Activated gamma-delta T cell treated with anti-CD3 and anti-CD28 coated beads, Interleukin-2, amount 50 U/mL, for 16 hours (primary cell): ENCODE data around the gene EFCAB11.

Experiments used
- DNase-seq: peaks from one replicate; pipeline ENCODE4 v3.0.0-alpha.2; 2020; ENCODE audit warnings: low read depth

EFCAB11 gene

GRCh38 chr14:89954070-89955021, at the start of gene EFCAB11:
EFCAB11 (minus strand) TSS chr14:89954730; CDS start chr14:89954660, 70 bp downstream.
- DNase-seq: peak; percentile 93

DNA sequence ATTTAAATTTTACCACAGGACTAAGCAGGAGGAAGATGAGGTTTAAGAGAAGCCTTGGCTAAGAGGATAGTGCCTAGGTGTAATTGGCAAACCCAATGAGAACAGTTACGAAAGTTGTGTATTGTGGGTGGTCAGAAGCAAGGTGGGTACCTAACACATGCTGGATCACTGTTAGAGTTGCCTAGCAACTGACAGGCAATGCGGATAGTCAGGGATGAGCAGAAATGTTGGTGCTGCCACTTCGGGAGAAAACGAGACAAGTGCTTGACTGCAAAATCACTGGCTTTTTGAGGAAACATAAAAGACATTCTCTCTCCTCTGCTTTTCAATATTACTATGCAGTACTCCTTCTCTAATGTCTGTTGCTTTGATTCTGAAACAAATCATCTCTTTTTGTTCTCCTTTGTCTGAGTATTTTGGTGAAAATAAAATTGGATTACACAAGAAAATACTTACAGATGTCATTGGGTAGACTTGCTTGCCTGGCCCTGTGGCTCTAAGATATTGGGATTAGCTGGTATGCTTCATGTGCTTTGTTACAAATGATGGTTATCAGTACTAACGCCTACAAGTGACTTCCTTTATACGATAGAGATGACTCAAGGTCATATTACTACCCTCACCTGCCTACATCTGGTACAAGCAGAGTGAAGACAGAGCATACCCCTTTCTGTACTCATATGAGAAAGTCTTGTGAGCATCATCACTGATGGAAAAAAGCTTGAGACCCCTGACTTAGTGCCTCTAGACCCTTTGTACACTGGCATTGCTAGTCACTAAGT, 49.2 kb upstream of the EFCAB11 start:
- no peak for DNase-seq

GRCh38 chr14:90000935-90001334, 46.4 kb upstream of the EFCAB11 start:
- DNase-seq: no peak

DNA sequence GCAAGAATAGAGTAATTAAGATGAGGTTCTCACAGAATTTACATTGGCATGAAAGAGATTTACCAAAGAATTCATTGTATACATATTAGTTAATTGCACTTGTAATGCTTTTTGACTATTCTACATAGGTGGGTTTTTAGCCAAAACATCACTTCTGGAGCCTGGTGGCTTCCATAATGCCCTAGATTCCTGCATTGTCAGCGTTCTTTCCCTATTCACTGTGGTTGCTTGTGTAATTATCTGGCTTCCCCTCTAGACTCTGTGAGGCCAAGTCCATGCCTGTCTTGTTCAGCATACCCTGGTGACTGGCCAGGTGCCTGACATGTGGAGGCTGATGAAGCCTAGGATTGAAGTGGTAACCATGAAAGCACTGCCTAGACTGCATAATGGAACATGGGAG, 42.4 kb upstream of the EFCAB11 start:
- DNase-seq: no peak

DNA sequence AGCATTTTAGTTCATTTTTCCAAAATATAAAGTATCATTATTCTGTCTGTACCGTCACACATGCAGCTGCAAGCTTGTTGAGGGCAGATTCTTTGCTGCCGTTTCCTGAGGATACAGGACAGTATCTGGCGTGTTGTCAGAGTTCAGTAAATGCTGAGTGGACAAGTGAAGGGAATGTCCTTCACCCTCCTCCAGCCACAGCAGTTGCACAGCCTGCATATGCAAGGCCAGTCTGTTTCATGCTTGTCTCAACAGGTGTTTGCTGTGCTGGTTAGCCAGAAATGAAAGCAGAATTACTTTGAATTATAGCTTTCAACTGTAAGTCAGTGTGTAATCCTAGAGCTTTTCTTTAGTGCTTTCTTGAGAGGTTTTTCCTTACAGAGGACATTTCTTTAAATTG, 37.7 kb upstream of the EFCAB11 start:
- no peak for DNase-seq

DNA sequence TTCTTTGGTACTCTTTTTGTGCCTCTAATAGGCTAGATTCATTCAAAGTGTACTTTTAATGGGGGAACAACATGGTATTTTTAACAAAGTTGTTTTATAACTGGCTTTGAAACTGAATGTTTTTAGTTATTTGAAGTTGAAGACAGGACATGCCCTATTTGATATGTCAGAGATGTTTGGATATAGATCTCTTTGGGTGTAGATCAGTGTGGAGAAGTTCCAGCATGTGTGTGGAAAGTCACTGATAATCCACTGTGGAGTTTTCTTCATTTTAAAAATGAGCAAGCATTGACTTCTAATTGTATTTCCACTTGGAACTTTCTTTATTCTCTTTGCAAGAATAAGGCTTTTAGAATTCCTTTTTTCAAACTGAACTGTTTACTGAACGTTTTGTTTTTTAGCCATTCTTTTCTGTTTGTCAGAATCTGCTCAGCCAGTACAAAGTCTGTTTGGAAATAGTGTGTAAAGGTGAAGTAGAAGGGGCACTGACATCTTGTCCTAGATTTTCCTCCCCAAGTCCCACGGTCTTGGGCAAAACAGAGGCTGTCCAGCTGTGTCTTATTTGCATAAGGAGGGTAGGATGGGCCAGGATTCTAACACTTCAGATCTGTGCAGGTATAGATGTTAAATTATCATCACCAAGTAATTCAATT, 36.2 kb upstream of the EFCAB11 start:
- no peak for DNase-seq

DNA sequence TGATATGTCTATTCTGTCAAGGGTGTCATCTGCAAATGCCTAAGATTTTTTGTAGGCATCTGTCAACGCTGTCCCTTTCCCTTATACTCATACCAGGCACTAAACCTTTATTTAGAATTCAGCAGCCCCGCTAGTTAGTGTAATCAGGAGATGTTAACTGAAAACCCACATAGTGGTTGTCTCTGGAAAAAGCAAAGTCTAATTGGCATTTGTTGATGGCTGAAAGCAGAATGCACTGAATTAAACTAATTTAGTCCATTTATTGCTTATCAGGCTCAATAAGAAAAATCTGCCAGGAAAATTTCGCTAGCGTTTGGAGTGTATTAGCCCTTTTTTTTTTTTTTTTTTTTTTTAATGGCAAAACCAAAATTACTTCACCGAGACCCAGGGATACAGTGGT, 35.7 kb upstream of the EFCAB11 start:
- no peak for DNase-seq

GRCh38 chr14:89988787-89989186, 34.3 kb upstream of the EFCAB11 start:
- no peak for DNase-seq

- DNase-seq: no peak
Measured at GRCh38 chr14:89987161-89987475, 32.6 kb upstream of the EFCAB11 start.

- no peak for DNase-seq
Measured at GRCh38 chr14:89986462-89987160, 32.1 kb upstream of the EFCAB11 start.

DNA sequence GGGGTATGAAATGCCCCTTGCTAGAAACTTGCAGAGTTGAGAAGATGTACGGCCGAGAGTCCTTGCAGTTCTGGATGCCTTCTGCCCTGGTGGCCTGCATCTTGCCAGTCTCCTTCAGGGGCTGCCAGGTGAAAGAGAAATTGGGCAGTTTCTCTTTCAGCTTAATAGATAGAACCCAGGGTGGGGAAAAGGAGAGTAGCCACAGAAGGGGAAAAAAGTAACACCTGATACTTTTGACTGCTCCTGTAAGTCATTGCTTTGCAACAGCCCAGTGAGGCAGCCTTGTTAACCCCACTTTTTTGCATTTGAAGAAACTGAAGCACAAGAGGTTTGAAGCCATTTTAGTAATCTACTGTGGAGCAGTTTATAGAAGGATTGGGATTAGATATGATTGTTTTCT, 28.8 kb upstream of the EFCAB11 start:
- no peak for DNase-seq

GRCh38 chr14:89978656-89979055, 24.1 kb upstream of the EFCAB11 start:
- no peak for DNase-seq

DNA sequence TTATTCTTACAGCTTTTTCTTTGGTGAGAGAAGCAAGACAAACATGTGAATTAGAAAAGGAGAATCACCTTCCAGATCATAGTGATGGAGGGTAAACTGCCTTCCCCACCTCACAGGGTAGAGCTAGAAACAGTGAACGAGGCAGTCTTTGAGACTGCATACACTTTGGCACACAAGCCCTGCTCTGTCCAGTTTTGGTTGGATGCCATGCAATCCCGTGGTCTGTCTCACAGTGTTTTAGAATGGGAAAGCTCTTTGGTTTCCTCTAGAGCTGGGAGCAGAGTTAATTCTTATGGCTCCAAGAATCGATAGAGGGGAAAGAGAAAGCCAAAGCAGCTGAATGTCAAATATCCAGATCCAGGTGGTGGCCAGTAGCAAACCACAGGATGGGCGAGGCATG, 23.1 kb upstream of the EFCAB11 start:
- no peak for DNase-seq

- no peak for DNase-seq
Measured at GRCh38 chr14:89973234-89973823, 18.8 kb upstream of the EFCAB11 start.

DNA sequence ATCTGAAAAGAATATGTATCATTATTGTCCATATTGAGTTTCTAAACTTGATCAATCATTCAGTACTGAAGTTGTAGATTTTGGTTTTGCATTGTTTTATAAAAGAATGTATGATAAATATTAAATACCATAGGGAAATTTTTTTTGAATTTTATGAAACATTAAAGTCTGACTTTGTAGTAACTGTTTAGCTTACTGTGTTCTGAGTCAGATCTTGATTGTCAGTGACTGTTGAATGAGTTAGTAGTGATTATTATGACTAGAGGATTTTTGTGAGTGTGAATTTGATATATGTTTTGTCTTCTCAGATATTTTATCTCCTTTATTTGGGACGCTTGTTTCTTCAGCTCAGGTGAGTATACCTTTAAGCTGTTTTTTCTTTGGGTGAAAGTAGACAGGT, 11.3 kb upstream of the EFCAB11 start:
- DNase-seq: no peak

DNA sequence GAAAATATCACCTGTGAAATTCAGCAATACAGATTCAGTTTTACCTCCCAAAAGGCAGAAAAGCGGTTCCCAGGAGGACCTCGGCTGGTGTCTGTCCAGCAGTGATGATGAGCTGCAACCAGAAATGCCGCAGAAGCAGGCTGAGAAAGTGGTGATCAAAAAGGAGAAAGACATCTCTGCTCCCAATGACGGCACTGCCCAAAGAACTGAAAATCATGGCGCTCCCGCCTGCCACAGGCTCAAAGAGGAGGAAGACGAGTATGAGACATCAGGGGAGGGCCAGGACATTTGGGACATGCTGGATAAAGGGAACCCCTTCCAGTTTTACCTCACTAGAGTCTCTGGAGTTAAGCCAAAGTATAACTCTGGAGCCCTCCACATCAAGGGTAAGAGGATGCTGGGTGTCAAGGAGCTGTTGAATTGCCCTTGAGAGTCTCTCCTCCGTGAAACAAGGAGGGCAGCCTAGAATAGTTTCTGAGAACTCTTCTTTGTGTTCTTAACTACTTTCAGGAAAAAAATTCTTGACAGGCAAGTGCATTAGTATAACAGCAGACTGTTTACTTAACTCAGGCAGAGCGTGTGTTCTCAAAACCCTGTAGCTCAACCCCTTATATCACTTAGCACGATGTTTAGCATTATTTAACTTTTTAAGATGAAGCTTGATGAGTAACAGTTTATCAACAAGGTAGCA, 8.9 kb upstream of the EFCAB11 start:
- DNase-seq: no peak

- no peak for DNase-seq
Measured at GRCh38 chr14:89960914-89961313, 6.4 kb upstream of the EFCAB11 start.

- DNase-seq: no peak
Measured at GRCh38 chr14:89959853-89960445, 5.4 kb upstream of the EFCAB11 start.

GRCh38 chr14:89958966-89959365, 4.4 kb upstream of the EFCAB11 start:
- no peak for DNase-seq

DNA sequence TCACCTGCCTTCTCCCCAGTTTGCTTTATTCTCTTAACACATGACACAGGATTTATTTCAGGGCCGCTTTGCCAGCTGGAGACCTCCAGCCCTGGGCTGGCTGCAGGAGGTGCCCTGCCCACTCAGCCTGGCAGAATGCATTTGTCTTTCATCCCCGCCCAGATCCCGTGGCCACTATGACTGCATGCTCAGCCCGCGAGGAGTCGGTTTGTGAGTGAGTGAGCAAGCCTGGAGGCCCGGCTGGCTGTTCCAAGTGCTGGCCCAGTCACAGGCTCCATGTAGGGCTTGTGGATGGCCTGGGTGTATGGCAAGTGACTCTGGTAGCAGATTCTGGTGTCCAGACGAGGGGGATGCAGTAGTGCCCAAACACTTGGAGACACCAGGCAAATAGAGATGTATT, 3.3 kb upstream of the EFCAB11 start:
- DNase-seq: no peak

DNA sequence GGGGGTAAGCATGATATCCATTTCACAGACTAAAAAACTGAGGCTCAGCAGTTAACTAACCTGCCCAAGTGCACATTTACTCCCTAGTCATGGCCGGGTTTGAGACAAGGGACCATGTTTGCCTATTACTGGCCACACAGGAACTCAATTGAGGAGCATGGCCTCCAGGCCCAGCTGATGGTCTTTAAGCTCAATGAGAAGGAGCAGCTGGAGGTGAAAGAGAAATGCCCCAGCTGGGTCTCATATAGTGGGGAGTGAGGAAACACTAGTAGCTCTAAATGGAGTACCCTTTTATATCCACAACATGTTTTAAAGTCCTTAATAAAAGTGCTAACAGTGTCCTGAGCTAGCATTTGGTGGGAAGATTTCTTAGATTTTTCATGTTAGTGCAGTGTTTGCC, 2.8 kb upstream of the EFCAB11 start:
- no peak for DNase-seq
